Panc1 (cell line): ENCODE measurements around the gene BMP8B. TPM values are rescaled to one million over a fixed set of nuclear protein-coding genes. Genes with fewer than 3 reads are reported as not detected.

Experiments used
- ATAC-seq: fragments of 200-7000 bp; cut with Tn5 transposase; 2 replicates; pipeline ENCODE4 v1.9.1; 2020; ENCODE audit warnings: mild to moderate bottlenecking, moderate library complexity
- BruUV-seq: library from RNA; stranded (reverse); fragments of 400-500 nt; replicated peaks from 2 replicates; lab custom pipeline; 2021; lab: Mats Ljungman, UMichigan
- CTCF ChIA-PET: fragments of 300-600 bp; sonication (Branson Sonifier 250); formaldehyde crosslinking; loops from one replicate; lab custom pipeline; 2022; ENCODE audit warnings: antibody characterized with exemption; lab: Charles Lee
- POLR2A ChIA-PET: fragments of 300-600 bp; sonication (Branson Sonifier 250); formaldehyde crosslinking; loops from one replicate; lab custom pipeline; 2022; ENCODE audit warnings: antibody characterized with exemption; lab: Charles Lee
- DNase-seq: peaks from one replicate; pipeline ENCODE4 v3.0.0-alpha.2; 2010; ENCODE audit warnings: low read depth, low spot score
- H3K27ac ChIP-seq: 2 replicates; pipeline ENCODE4 v1.5.1; 2011; ENCODE audit warnings: mild to moderate bottlenecking, low read length, inconsistent platforms
- H3K27me3 ChIP-seq: fragments of 200-500 bp; sonication (Bioruptor generic); 2 replicates; pipeline ENCODE4 v1.6.0; 2014; ENCODE audit warnings: low read length, inconsistent platforms; ENCODE audit not compliant: control insufficient read depth, insufficient read depth
- H3K36me3 ChIP-seq: fragments of 200-500 bp; sonication (Bioruptor generic); 2 replicates; pipeline ENCODE4 v1.5.1; 2014; ENCODE audit warnings: inconsistent platforms, mild to moderate bottlenecking, low read length, moderate library complexity; ENCODE audit not compliant: control insufficient read depth, insufficient read depth
- H3K4me1 ChIP-seq: 2 replicates; pipeline ENCODE4 v1.5.1; 2011; ENCODE audit warnings: inconsistent platforms, mild to moderate bottlenecking, low read length, moderate library complexity; ENCODE audit not compliant: control insufficient read depth, insufficient read depth
- H3K4me3 ChIP-seq, 2 experiments: 2 replicates each; pipeline ENCODE4 v1.5.1; 2011 to 2012; ENCODE audit warnings: low read depth in 2 of 2, low read length in 2 of 2, mild to moderate bottlenecking in 2 of 2, inconsistent platforms in 1 of 2, moderate library complexity in 1 of 2
- H3K9me3 ChIP-seq: fragments of 200-500 bp; sonication (Bioruptor generic); 2 replicates; pipeline ENCODE4 v1.5.1; 2014; ENCODE audit warnings: low read depth, mild to moderate bottlenecking, inconsistent platforms, low read length, moderate library complexity; ENCODE audit not compliant: control insufficient read depth, insufficient read depth
- POLR2AphosphoS5 ChIP-seq: IDR thresholded peaks from 2 replicates; pipeline ENCODE4 v1.6.1; 2012; ENCODE audit warnings: mild to moderate bottlenecking, low read depth, low read length, moderate library complexity
- SIN3A ChIP-seq: IDR thresholded peaks from 2 replicates; pipeline ENCODE4 v1.6.1; 2012; ENCODE audit warnings: low read depth, mild to moderate bottlenecking, low read length, moderate library complexity, borderline replicate concordance; ENCODE audit not compliant: insufficient read depth
- TCF7L2 ChIP-seq: IDR thresholded peaks from 2 replicates; pipeline ENCODE4 v1.6.1; 2011; ENCODE audit warnings: mild to moderate bottlenecking, low read depth, low read length, inconsistent platforms
- in situ Hi-C: cut with HindIII; loops from 2 replicates; pipeline ENCODE4 v1.10.0; 2016; ENCODE audit warnings: low sequenced_read_pairs, low pct_unique_long_range_greater_than_20kb
- intact Hi-C: fragments of 100-400 bp; cut with micrococcal nuclease; formaldehyde crosslinking; loops from one replicate; pipeline ENCODE4 v1.10.0; 2022; ENCODE audit not compliant: unreplicated experiment
- total RNA-seq: library from RNA; stranded (reverse); gene quantifications from one replicate; pipeline ENCODE4 v1.2.1, GENCODE V29; 2021; ENCODE audit not compliant: unreplicated experiment
- TF ChIP-seq, protein P1 (sequence below), 2 experiments: IDR thresholded peaks; 2 replicates each; pipeline ENCODE4 v1.6.1; 2011 to 2012; ENCODE audit warnings: low read depth in 2 of 2, control low read depth in 1 of 2, low read length in 1 of 2, mild to moderate bottlenecking in 1 of 2, moderate library complexity in 1 of 2; ENCODE audit not compliant: insufficient read depth in 1 of 2
- TF ChIP-seq, protein P2 (sequence below): fragments of 450-650 bp; IDR thresholded peaks from 2 replicates; pipeline ENCODE4 v1.5.1; 2017; ENCODE audit warnings: mild to moderate bottlenecking

The BMP8B gene
- total RNA-seq, 1 experiment from 2014 or later = 3.7 TPM

DNA sequence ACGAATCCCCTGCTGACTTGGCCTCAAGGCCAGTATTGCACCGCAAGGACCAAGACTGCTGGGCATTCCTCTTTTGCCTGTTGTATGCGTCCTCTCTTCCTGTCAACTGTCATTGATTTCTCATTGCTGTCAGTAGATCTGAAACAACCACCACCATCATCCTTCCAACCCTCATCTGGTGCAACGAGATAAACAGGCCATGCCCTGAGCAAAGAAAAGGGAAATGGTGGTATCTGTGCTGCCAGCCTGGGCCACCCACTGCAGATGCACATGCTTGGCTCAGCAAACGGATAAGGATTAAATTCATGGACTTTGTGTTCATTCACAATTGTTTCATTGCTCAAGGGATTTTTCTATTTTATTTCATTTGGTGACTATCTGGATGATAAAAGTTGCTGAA is 31.2 kb downstream of the BMP8B start (continued):
- no peak for TF ChIP-seq TCF7L2

DNA sequence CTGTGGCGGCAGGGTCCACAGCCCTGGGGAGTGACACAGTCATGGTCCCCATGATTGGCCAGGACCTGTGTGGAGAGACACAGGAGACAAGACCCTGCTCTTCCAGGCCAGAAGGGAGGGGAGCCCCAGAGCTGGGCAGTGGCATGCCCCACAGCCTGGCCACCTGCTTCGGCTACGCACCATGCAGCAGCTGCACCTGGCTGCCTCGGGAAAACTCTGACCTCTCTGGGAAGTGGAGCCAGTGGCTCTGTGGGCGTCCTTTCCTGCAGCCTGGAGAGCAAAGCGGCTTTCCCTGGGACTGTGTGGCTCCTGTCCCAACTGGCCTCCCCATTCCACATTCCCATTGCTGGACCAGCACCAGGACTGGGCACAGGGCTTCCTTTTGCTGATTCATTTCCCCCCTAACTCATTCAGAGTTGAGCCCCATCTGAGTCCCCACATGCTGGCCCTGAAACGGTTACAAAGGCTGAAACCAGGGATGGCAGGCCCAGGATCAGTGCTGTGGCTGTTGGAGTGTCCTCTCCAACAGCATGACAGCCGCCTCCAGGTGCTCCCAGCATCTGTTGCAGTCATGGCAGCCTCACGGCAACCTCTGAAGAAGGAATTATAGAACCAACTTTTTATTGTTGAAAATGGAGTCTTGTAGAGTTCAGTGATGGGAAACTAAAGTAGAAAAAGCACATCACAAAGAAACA is 32.6 kb downstream of the BMP8B start:
- H3K27me3 ChIP-seq = no peaks in the 10 kb centered on the region

DNA sequence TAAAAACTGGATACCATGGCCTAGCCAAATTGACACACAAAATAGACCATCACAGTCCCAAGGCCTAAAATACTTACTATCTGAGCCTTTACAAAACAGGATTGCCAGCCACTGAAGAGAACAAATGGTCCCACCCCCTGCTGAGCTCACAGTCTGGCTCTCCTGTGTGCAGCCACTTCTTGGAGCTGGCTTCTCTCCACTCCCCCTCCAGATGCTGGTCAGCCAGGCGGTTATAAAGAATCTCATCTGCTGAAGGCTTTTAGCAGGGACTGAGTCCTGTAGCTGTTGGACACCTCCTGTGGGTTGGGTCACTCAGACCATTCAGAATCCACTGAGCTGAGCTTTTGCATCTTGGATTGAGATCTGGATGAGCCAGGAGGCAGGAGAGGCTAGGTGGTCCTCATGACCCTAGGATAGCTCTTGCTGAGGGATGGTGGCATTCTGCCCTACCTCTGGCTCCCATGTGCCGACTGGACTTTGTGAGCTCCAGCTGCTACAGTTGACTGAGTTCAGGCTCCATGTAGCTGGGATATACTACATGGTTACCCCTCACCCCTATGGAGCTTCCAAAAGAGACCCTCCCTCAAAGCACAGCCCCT is 33.7 kb downstream of the BMP8B start:
- POLR2A ChIA-PET = no interaction called here
- H3K36me3 ChIP-seq = peaks cover 2% of the 10 kb centered on the region; the same call in 1 of the 2 replicates

More for the DNA sequence above, 32.6 kb downstream of the BMP8B start:
- DNase-seq (no peak), ATAC-seq (no peak)
- no TSS peak for BruUV-seq
- CTCF ChIA-PET = interaction anchor here (1.0 kb wide), 1 partner anchor 55 kb away, joined by 3 read pairs; no protein-coding TSS in a partner anchor
- H3K9me3 ChIP-seq = no peaks in the 10 kb centered on the region
- H3K36me3 ChIP-seq = peaks cover 2% of the 10 kb centered on the region; the same call in 1 of the 2 replicates
- intact Hi-C loops (no loop called here), in situ Hi-C loops (no loop called here)
- TF ChIP-seq SIN3A (no peak), TCF7L2 (no peak), POLR2AphosphoS5 (no peak)
- TF ChIP-seq, protein P1, sequence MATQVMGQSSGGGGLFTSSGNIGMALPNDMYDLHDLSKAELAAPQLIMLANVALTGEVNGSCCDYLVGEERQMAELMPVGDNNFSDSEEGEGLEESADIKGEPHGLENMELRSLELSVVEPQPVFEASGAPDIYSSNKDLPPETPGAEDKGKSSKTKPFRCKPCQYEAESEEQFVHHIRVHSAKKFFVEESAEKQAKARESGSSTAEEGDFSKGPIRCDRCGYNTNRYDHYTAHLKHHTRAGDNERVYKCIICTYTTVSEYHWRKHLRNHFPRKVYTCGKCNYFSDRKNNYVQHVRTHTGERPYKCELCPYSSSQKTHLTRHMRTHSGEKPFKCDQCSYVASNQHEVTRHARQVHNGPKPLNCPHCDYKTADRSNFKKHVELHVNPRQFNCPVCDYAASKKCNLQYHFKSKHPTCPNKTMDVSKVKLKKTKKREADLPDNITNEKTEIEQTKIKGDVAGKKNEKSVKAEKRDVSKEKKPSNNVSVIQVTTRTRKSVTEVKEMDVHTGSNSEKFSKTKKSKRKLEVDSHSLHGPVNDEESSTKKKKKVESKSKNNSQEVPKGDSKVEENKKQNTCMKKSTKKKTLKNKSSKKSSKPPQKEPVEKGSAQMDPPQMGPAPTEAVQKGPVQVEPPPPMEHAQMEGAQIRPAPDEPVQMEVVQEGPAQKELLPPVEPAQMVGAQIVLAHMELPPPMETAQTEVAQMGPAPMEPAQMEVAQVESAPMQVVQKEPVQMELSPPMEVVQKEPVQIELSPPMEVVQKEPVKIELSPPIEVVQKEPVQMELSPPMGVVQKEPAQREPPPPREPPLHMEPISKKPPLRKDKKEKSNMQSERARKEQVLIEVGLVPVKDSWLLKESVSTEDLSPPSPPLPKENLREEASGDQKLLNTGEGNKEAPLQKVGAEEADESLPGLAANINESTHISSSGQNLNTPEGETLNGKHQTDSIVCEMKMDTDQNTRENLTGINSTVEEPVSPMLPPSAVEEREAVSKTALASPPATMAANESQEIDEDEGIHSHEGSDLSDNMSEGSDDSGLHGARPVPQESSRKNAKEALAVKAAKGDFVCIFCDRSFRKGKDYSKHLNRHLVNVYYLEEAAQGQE (IDR thresholded peaks at IDR 0.05; ENCODE audit: insufficient read depth in 1 of 2, low read depth in 2 of 2, low read length in 1 of 2) = no peak
- TF ChIP-seq, protein P2, sequence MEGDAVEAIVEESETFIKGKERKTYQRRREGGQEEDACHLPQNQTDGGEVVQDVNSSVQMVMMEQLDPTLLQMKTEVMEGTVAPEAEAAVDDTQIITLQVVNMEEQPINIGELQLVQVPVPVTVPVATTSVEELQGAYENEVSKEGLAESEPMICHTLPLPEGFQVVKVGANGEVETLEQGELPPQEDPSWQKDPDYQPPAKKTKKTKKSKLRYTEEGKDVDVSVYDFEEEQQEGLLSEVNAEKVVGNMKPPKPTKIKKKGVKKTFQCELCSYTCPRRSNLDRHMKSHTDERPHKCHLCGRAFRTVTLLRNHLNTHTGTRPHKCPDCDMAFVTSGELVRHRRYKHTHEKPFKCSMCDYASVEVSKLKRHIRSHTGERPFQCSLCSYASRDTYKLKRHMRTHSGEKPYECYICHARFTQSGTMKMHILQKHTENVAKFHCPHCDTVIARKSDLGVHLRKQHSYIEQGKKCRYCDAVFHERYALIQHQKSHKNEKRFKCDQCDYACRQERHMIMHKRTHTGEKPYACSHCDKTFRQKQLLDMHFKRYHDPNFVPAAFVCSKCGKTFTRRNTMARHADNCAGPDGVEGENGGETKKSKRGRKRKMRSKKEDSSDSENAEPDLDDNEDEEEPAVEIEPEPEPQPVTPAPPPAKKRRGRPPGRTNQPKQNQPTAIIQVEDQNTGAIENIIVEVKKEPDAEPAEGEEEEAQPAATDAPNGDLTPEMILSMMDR = no peak
- no peaks in the 10 kb centered on the region for H3K4me1 ChIP-seq
- H3K4me3 ChIP-seq = no peak overlapping the region
- H3K27ac ChIP-seq = no peak overlapping the region
- POLR2A ChIA-PET = no interaction called here

More for the DNA sequence above, 33.7 kb downstream of the BMP8B start:
- CTCF ChIA-PET = interaction anchor here (1.0 kb wide), 1 partner anchor 54 kb away, joined by 3 read pairs; no protein-coding TSS in a partner anchor
- no peak overlapping the region for H3K4me3 ChIP-seq
- no peaks in the 10 kb centered on the region for H3K27me3 ChIP-seq
- no peaks in the 10 kb centered on the region for H3K9me3 ChIP-seq
- H3K27ac ChIP-seq = no peak overlapping the region
- in situ Hi-C loops = no loop called here
- no TSS peak for BruUV-seq
- TF ChIP-seq SIN3A (no peak), POLR2AphosphoS5 (no peak), TCF7L2 (no peak)
- TF ChIP-seq, protein P2 = no peak
- TF ChIP-seq, protein P1 (IDR thresholded peaks at IDR 0.05; ENCODE audit: insufficient read depth in 1 of 2, low read depth in 2 of 2, low read length in 1 of 2) = no peak
- no peaks in the 10 kb centered on the region for H3K4me1 ChIP-seq
- DNase-seq (no peak), ATAC-seq (no peak)
- intact Hi-C loops = no loop called here
